ENCODE data around the gene GAN.

DNA sequence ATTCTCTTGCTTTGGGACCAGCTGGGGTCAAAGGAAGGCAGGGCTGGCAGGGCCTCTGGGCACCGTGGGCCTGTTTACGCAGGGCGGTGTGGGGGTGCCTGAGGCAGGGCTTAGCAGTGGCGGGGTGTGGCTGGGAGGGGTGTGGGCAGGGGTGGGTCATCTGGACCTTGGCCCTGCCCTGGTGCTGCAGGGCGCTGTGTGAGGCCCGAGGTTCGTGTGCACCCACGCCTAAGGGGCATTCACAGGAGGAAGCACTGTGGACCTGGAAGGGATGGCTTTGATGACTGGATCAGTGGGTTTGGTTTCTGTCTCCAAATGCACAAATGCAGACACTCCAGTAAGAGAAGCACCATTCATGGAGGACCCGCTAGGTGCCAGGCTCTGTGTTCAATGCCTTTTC, 39.0 kb upstream of the GAN start:
- TF ChIP-seq, protein P1, sequence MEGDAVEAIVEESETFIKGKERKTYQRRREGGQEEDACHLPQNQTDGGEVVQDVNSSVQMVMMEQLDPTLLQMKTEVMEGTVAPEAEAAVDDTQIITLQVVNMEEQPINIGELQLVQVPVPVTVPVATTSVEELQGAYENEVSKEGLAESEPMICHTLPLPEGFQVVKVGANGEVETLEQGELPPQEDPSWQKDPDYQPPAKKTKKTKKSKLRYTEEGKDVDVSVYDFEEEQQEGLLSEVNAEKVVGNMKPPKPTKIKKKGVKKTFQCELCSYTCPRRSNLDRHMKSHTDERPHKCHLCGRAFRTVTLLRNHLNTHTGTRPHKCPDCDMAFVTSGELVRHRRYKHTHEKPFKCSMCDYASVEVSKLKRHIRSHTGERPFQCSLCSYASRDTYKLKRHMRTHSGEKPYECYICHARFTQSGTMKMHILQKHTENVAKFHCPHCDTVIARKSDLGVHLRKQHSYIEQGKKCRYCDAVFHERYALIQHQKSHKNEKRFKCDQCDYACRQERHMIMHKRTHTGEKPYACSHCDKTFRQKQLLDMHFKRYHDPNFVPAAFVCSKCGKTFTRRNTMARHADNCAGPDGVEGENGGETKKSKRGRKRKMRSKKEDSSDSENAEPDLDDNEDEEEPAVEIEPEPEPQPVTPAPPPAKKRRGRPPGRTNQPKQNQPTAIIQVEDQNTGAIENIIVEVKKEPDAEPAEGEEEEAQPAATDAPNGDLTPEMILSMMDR (IDR thresholded peaks at IDR 0.05) = no peak
- no peak for TF ChIP-seq EZH2 (IDR thresholded peaks at IDR 0.05; ENCODE audit: borderline replicate concordance, insufficient read depth, low read depth, low read length, poor library complexity, severe bottlenecking)
